ENCODE measurements around the gene EVX2. TPM values are rescaled to one million over a fixed set of nuclear protein-coding genes. Genes with fewer than 3 reads are reported as not detected.
A peak's percentile ranks its signal among the peaks of the same experiment; 100 is the strongest.

EVX2 gene
- total and polyA plus RNA-seq, 4 donors = not detected

GRCh38 chr2:176085120-176085788 is 1.5 kb upstream of the EVX2 start:
- H3K9me3 ChIP-seq (ENCODE audit: control insufficient read depth in 4 of 4, insufficient read depth in 3 of 4, low read length in 3 of 4) = peaks cover 0 to 24% (median 0%) of the 10 kb centered on the region in 4 donors
- peaks cover 8 to 98% (median 96%) of the 10 kb centered on the region in 3 donors for H3K27me3 ChIP-seq (ENCODE audit: control insufficient read depth in 3 of 3, insufficient read depth in 3 of 3, low read length in 2 of 3)
- no peak overlapping the region for H3K27ac ChIP-seq (ENCODE audit: low read depth in 1 of 2, low read length in 1 of 2)
- DNase-seq (peak in 2 of 3 donors; percentile 18 to 37), ATAC-seq (ENCODE audit: insufficient read depth, low FRiP score) (no peak)
- no peak overlapping the region for H3K9ac ChIP-seq (ENCODE audit: insufficient read depth in 1 of 2, low read length in 2 of 2)
- WGBS, 2 donors = 3 to 7% methylated on average over 38 to 40 of the region's 40 CpGs
- peaks cover 0 to 30% (median 7%) of the 10 kb centered on the region in 5 donors for H3K4me1 ChIP-seq (ENCODE audit: control insufficient read depth in 5 of 5, insufficient read depth in 5 of 5, low read length in 5 of 5)
- no peak for TF ChIP-seq CTCF (IDR thresholded peaks at IDR 0.05; ENCODE audit: control extremely low read depth, extremely low read depth)
- H3K4me3 ChIP-seq = no peak overlapping the region
- no peaks in the 10 kb centered on the region for H3K36me3 ChIP-seq (ENCODE audit: control insufficient read depth in 4 of 4, insufficient read depth in 4 of 4, low read length in 4 of 4)

GRCh38 chr2:176084611-176085119 is 903 bp upstream of the EVX2 start:
- peak in 2 of 3 donors; percentile 23 to 59 for DNase-seq

GRCh38 chr2:176082824-176083751 is 674 bp downstream of the EVX2 start:
- Histone ChIP-seq H3K27me3 (ENCODE audit: control insufficient read depth in 3 of 3, insufficient read depth in 3 of 3, low read length in 2 of 3) (peaks cover 8 to 95% (median 92%) of the 10 kb centered on the region in 3 donors), H3K4me1 (ENCODE audit: control insufficient read depth in 5 of 5, insufficient read depth in 5 of 5, low read length in 5 of 5) (peaks cover 0 to 30% (median 7%) of the 10 kb centered on the region in 5 donors), H3K27ac (ENCODE audit: low read depth in 1 of 2, low read length in 1 of 2) (no peak overlapping the region), H3K4me3 (no peak overlapping the region), H3K9ac (ENCODE audit: insufficient read depth in 1 of 2, low read length in 2 of 2) (no peak overlapping the region), H3K36me3 (ENCODE audit: control insufficient read depth in 4 of 4, insufficient read depth in 4 of 4, low read length in 4 of 4) (no peaks in the 10 kb centered on the region), H3K9me3 (ENCODE audit: control insufficient read depth in 4 of 4, insufficient read depth in 3 of 4, low read length in 3 of 4) (peaks cover 0 to 27% (median 0%) of the 10 kb centered on the region in 4 donors)
- peak in 2 of 3 donors; percentile 47 to 55 for DNase-seq
- 6 to 9% methylated on average over 50 to 66 of the region's 66 CpGs for WGBS, 2 donors
- no peak for TF ChIP-seq CTCF (IDR thresholded peaks at IDR 0.05; ENCODE audit: control extremely low read depth, extremely low read depth)
- ATAC-seq (ENCODE audit: insufficient read depth, low FRiP score) = no peak

More at GRCh38 chr2:176084611-176085119, 903 bp upstream of the EVX2 start:
- 5 to 7% methylated on average over 26 of the region's 26 CpGs for WGBS, 2 donors
- Histone ChIP-seq H3K4me3 (no peak overlapping the region), H3K9me3 (ENCODE audit: control insufficient read depth in 4 of 4, insufficient read depth in 3 of 4, low read length in 3 of 4) (peaks cover 0 to 24% (median 0%) of the 10 kb centered on the region in 4 donors), H3K27me3 (ENCODE audit: control insufficient read depth in 3 of 3, insufficient read depth in 3 of 3, low read length in 2 of 3) (peaks cover 8 to 95% (median 92%) of the 10 kb centered on the region in 3 donors), H3K36me3 (ENCODE audit: control insufficient read depth in 4 of 4, insufficient read depth in 4 of 4, low read length in 4 of 4) (no peaks in the 10 kb centered on the region), H3K9ac (ENCODE audit: insufficient read depth in 1 of 2, low read length in 2 of 2) (no peak overlapping the region), H3K4me1 (ENCODE audit: control insufficient read depth in 5 of 5, insufficient read depth in 5 of 5, low read length in 5 of 5) (peaks cover 0 to 30% (median 7%) of the 10 kb centered on the region in 5 donors), H3K27ac (ENCODE audit: low read depth in 1 of 2, low read length in 1 of 2) (no peak overlapping the region)
- TF ChIP-seq CTCF (IDR thresholded peaks at IDR 0.05; ENCODE audit: control extremely low read depth, extremely low read depth) = no peak
- no peak for ATAC-seq (ENCODE audit: insufficient read depth, low FRiP score)
